HG03558 (cell line): Measurements from ENCODE around the gene FAM78A.
"Not testable (repeated sequence)": the region's sequence is repeated elsewhere in the genome, so short reads cannot be mapped to it uniquely, and the experiment has no call there.

Experiments
- ATAC-seq: cut with Tn5 transposase; IDR thresholded peaks from one replicate; pipeline ENCODE4 v1.9.1; 2021; ENCODE audit warnings: moderate number of reproducible peaks; ENCODE audit not compliant: unreplicated experiment; ENCODE audit errors: extremely low read depth

FAM78A gene

DNA sequence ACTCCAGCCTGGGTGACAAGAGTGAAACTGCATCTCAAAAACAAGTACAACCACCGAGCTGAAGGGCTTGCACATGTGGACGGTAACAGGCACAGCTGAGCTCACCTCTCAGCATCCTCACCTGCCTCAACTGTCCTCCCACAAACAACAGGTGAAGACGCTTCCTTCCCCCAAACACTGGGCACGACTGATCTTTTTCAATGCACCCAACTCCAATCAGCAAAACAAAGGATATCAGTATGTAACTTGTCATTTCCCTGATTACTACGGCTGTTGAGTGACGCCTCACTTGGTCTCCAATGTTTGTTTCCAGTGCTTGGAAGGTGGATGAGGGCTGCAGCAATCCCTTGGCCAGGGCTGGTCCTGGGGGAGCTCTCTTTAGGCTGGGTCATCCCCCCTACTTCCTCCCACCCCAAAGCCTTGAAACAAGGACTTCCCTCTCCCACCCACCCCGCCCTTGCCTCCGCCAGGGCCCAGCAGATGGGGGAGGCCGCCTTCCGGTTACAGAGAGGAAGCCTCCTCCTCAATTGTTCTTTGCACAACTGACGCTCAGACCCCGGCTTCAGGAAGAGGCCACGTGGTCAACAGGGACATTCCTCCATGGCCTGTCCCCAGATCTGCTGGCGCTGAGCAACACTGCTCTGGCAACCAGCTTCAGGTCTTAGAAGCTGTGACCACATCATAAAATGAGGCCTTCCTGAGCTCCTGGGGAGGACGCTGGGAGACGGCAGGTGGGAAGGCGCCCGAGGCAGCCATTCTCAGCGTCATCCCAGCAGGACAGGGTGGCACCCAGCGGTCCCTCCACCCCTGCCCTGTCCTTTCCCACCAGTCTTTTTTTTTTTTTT, 5.9 kb downstream of the FAM78A start:
- ATAC-seq = no peak

DNA sequence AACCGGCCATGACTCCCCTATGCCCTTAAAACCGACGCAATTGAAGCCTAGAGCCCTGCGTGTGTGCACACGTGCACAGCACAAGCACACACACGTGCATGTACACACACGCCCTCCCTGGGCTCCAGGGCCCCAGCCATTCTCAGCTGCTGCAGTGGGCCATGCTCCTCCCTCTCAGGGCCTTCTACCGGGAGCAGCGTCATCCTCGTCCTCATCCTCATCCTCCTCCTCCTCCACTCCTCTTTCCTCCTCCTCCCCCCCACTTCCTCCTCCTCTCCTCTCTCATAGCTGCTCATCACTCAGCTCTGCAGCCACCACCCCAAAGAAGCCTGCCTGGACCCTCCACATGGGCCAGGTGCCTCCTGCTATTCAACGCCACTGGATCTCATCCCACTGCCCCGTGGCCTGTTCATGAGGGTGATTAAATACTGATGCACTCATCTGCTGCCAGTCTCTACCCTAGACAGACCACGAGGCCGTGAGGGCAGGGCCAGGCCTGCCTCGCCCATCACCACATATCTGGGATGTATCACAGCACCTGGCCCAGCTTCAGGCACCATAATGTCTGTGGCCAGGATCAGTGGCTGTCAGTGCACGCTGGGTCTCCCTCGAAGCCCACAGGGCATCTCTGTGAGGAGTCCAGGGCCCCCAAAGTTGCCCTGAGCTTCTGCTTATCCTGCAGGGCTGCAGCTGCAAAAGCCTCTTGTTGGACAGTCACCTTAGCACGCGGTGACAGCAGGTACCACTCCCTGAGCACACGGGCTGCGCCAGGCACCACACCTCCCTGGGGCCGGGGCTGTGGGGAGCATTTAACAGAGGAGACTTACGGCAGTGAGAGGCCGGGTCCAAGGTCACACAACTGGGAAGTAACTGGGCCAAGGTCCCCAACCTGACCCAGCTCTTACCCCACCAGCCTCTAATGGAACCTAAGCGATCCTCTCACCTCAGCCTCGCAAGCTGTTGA, 9.8 kb downstream of the FAM78A start:
- ATAC-seq = no peak

DNA sequence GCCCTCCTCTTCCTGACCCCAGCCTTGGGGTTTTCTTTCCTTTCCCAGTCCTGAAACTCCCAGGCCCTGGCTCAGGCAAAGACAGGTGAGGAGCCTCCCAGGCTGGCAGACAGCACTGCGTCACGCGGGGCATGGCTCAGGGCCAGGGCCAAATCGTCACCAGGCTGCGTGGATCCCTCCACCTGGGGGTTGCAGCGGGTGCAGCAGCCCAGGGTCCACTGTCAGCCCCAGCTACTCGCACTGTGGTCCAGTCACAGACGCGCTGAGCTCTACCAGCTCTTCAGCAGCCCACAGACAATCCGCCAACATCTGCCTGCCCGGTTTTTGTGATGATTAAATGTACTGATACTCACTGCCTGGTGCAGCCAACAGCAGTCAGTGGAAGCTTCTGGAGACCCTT, 12.1 kb downstream of the FAM78A start:
- ATAC-seq = no peak

DNA sequence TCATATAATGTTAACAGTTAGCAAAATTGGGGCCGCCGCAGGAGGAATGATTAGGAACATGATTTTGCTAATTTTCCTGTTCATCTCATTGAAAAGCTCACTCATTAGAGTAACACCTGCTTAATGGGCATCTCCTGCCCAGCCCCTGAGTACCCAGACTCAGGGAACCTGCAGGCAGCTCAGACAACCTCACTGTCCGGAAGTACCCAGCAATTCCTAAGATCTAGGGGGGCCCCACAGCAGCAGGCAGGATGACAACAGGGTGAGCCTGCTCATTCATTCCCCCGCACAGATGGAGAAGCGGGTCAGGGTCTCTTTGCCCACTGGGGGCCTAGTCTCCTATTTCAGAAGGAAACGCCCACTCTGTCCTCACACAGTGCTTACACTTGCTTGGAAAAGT, 12.6 kb downstream of the FAM78A start:
- no peak for ATAC-seq

DNA sequence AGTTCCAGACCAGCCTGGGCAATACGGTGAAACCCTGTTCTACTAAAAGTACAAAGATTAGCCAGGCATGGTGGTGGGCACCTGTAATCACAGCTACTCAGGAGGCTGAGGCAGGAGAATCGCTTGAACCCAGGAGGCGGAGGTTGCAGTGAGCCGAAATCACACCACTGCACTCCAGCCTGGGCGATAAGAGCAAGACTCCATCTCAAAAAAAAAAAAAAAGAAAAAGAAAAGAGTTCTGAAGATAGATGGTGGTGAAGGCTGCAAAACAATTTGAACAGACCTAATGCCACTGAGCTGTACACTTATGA, 13.3 kb downstream of the FAM78A start:
- not testable (repeated sequence) for ATAC-seq

DNA sequence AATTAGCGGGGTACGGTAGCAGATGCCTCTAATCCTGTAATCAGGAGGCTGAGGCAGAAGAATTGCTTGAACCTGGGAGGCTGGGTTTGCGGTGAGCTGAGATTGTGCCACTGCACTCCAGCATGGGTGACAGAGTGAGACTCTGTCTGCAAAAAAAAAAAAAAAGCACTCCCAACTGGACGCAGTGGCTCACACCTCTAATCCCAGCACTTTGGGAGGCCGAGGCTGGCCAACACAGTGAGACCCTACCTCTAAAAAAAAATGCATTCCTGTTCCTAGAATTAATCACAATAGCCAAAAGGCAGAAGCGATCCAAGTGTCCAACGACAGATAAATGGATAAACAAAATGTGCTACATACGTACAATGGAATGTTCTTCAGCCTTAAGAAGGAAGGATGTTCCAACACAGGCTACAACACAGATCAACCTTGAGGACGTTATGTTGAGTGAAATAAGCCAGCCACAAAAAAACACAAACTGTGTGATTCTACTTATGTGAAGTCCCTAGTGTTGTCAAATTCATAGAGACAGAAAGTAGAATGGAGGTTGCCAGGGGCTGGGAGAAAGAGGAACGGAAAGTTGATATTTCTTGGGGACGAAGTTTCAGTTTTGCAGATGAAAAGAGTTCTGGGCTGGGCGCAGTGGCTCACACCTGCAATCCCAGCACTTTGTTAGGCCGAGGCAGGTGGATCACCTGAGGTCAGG, 13.8 kb downstream of the FAM78A start:
- no peak for ATAC-seq

DNA sequence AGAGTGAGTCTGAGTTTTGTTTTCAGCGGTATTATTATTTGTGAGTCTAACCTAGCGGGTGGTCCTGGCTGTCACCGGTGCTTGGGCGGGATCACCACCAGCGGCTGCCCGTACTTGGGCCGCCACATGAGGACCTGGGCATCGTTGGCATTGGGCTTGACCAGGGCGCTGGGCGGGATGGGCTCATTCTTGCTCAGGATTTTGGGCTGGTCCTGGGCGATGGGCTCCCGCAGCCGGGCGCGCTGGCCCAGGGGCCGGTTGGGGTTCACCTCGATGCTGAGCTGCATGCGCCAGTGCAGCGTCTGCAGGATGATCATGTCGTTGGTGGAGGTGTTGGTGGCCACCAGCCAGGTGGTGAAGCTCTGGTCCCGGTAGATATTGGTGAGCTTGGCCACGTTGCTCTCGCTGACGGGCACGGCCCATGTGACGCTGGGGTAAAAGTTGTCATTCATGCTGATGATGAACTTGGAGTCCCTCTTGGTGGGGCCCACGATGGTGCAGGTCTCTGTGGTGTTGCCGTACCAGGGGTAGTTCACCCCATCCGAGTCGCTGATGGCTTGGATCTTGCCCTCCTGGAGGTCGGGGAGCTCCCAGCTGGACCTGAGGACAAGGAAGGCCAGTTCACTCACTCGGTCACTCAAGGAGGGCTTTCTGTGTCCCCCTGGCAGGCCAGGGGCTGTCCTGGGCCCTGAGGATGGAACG, 15.4 kb downstream of the FAM78A start:
- ATAC-seq = no peak

DNA sequence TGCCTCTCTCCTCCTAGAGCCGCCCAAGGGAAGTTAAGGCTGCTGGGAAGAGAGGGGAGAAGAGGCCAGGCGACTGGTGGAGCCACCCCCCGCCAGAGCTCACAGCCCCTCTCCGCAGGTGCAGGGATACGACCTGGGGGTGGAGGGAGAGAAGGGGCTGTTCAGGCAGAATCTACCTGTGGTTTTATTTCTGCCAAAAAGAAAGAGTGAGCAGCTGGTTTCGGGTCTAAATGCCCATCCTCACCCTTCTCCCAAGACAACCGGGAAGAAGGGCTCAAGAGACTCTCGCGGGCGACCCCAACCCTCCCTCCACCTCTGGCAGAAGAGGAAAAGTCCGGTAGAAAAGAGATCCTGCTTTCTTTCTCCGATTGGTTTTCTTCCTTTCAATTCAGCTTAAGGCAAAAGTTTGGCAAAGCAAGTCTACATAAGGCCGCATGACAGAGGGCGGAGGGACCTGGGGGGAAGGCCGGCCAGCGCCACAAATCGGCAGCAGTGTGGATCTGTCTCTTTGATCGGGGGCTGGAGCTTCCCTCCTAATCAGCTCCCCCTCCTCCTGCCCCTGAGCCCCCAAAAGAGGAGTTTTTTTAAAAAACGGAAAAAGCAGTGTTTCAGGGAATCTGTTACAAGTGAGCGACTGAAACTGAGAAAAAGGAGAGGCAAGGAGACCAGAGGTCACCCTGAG, 16.3 kb downstream of the FAM78A start:
- no peak for ATAC-seq

DNA sequence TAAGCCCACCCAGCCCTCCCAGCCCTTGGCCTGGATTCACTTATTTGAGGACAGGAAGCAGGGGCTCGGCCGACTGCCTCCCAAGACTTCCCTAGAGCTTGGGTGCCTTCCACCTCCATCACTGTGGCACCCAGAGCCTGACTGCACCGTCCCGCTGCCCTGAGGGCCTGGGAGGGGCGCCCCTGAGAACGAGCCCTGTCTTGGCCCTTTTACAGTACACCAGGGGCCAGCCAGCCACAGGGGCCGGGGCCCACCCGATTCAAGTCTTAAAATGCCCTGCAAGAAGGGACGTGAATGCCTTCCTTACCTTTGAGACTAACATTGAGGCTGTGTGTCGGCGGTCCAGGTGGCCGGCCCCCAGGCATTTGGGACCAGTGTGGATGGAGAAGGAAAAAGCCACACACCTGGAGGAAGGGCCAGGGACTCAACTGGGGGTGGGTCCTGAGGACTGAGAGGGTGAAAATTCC, 16.8 kb downstream of the FAM78A start:
- no peak for ATAC-seq

DNA sequence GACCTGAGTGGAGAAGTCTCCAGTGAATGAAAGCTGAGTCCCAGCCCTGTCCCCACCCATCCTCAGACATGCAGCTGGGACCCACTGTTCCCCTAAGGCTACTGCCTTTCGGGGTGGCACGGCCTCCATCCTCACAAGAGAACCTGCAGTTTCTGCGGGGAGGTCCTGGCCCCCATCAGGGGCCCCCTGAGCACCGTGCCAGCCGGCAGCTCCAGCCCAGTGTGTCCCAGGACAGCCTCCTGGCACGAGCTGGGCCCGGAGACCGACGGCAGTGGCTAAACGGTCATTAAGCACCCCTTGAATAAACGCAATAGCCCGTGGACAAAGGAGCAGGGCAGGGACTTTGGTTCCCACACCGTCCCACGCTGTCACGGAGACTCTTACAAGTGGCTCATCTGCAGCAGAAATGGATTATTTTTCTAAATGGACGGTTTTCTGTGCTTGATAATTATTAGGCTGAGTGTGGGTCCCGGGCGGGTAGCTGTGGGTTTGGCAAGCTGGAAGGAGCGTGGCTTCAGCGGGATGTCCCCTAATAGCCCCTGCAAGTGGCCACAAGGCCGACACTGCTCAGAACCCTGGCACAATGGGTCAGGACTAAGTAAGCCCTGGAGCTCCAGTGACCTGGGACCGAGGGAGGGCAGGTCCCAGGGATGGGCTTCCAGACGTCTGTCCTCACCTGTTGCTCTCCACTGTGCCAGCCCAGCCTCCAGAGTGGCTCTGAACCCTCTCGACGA, 17.4 kb downstream of the FAM78A start:
- ATAC-seq = no peak

DNA sequence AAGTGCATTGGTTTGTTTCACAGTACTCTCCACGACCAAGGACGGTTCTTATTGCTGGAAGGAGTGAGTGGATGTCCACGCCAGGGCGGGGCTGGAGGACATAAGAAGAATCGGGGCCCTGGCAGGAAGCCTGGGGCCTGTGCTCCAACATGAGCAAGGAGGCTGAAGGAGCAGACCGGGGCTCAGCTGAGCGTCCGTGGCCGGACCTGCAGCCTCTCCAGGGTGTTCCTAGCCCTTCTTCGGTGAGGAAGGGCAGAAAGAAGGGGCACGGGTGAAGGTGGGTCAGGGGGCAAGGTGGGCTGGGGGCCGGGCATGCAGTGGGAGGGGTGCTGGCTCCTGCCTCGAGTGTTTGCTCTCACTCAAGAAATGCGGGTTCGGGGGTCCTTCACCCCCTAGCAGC, 18.1 kb downstream of the FAM78A start:
- no peak for ATAC-seq

DNA sequence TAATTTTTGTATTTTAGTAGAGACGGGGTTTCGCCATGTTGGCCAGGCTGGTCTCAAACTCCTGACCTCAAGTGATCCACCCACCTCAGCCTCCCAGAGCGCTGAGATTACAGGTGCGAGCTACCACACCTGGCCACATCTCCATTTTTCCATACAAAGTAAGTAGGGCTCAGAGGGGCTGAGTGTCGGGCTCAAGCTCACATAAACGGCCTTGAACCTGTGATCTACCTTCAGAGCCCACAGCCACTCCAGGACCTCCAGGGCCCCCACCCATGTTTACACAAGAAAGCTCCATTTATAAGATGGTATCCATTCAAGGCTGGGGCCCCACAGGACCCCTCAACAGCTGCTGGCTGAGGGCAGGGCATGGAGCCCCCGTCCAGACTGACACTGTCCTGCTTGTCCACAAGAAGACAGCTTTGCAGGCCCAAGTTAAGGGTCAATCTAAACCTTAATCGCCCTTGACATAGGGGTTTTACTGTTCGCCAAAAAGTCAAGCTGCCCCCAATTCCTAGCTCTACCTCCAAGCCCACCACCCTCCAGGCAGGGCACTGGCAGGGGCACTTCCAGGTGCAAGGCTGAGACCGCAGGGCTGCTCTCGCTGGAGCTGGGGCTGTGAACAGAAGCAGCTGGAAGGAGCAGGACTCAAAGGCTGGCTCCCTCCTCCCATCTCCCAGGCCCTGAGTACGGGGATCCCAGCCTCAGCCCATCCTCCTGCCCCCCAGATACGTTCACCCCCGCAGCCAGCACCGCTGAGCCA, 18.9 kb downstream of the FAM78A start:
- ATAC-seq = no peak

DNA sequence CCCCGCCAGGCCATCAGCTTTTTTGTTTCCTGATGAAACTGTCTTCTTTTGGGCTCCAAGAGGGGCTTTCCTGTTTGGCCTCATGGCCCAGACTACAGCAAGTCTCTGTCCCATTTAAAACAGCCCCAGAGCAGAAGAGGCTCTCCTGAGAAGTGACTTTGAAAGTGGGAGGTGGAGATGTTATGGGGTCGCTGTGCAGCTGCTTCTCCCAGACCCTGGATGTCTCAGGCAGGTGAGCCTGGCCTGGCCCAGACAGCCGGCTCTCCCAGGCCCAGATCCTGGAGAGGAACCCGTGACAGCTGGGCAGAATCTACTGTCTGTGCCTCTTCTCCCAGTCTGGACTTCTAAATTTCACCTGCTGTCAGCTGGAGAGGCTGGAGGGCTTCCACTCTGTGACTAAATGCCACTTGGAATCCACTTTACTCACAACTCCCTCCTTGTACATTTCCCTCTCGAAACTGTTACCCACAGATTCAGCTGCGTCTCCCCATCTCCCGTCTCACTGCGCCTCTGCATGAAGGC, 20.6 kb downstream of the FAM78A start:
- ATAC-seq = no peak

DNA sequence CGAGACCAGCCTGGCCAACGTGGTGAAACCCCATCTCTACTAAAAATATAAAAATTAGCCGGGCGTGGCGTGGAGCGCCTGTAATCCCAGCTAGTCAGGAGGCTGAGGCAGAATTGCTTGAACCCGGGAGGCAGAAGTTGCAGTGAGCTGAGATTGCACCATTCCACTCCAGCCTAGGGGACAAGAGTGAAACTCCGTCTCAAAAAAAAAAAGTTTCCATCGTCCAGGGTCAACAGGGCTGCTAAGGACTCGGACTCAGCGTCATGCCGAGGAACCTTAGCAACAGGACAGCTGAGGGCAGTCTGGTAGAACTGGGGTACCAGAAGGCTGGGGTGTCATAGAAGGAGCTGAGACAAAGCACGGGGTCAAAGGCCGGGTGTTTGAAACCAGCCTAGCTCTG, 21.7 kb downstream of the FAM78A start:
- no peak for ATAC-seq

DNA sequence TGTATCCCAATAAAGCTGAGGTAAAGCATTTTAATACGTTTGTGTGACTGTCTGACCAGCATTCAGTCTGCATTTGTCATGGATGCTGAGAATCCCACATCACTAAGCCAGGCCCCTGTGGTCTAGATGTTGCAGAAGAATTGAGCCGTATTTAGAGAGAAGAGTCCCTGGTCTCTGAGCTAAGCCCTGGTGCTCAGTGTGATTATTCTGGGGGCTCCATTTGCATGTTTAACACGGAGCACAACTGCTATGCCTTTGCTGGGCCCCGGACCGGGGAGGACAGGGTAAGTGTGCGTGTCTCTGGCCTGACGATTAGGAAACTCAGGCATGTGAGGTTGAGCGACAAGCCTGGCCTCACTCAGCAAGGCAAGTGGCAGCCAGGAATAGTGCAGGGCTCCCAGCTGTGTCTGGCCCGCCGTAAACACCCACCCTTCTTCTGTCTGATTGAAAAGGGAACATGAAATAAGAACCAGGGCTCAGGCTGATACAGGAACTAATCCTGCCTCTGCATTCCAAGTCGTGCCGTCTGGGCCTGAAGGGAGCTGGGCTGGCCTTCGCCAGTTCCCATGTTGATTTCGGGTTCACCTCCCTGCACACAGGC, 22.3 kb downstream of the FAM78A start:
- ATAC-seq = no peak

DNA sequence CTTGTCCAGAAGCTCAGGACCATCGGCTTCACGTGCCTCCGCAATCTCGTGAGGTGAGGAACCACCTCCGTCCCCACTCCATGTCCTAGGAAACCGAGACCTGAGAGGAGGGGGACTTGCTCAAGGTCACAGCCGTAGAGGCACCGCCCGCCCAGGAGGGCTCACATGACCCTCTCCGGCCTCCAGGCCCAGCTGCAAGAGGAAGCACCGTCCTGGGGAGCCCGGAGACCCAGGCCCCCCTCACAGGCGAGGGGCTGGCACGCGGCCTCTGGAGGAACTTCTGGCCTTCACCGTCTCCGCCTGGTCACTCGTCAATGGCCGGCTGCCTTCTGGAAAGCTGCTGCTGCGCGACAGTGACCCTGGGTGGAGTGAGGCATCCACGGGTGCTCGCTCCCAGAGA, 24.2 kb downstream of the FAM78A start:
- no peak for ATAC-seq

DNA sequence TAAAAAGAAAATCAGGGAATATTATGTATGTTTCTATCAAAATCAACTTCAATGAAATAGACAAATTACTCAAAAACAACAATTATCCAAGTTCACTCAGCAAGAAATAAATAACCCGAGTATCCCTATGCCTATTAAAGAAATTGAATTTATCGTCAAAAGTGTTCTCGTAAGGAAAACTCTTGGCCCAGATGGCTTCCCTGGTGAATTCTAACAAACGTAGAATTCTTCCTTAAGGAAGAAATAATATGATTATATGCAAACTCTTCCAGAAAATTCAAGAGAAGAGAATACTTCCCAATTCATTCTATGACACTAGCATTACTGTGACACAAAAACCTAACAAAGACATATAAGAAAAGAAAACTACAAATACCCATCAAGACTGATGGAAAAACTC, 29.7 kb downstream of the FAM78A start:
- no peak for ATAC-seq

DNA sequence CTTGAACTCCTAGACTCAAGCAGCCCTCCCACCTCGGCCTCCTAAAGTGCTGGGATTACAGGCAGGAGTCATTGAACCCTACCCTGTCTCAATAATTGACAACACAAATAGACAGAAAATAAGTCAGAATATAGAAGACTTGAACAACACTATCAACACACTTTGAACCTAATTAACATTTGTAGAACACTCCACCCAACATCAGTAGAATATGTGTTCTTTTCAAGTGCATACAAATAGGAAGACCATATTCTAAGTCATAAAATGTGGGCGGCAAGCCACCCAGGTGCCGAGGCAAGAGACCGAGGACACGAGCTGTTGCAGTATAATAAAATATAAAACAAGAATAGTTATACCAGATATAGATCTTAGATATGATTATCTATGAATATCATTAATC, 32.0 kb downstream of the FAM78A start:
- not testable (repeated sequence) for ATAC-seq
